Activated CD8-positive, alpha-beta T cell treated with anti-CD3 and anti-CD28 coated beads for 36 hours (primary cell): ENCODE measurements around the gene ZNF789. TPM values are rescaled to one million over a fixed set of nuclear protein-coding genes. Genes with fewer than 3 reads are reported as not detected.

ENCODE experiments used
- ATAC-seq: fragments of 200-7000 bp; cut with Tn5 transposase; one replicate; pipeline ENCODE4 v1.10.0; 2021; ENCODE audit warnings: mild to moderate bottlenecking, moderate library complexity
- CTCF ChIA-PET: fragments of 350-600 bp; sonication (Branson Sonifier 250); formaldehyde crosslinking; loops from one replicate; lab custom pipeline; 2021; ENCODE audit warnings: antibody characterized with exemption; lab: Charles Lee
- POLR2A ChIA-PET: fragments of 350-600 bp; sonication (Branson Sonifier 250); formaldehyde crosslinking; loops from one replicate; lab custom pipeline; 2021; ENCODE audit warnings: antibody characterized with exemption; lab: Charles Lee
- DNase-seq: peaks from one replicate; pipeline ENCODE4 v3.0.0-alpha.2; 2020
- H3K27ac Mint-ChIP-seq: one replicate; pipeline ENCODE4 v1.8.0; 2021; ENCODE audit warnings: mild to moderate bottlenecking, mixed read lengths
- H3K27me3 Mint-ChIP-seq: one replicate; pipeline ENCODE4 v1.8.0; 2021; ENCODE audit warnings: mixed read lengths
- H3K36me3 Mint-ChIP-seq: one replicate; pipeline ENCODE4 v1.8.0; 2021; ENCODE audit warnings: low read depth, mixed read lengths
- H3K4me1 Mint-ChIP-seq: one replicate; pipeline ENCODE4 v1.8.0; 2021; ENCODE audit warnings: low read depth, mixed read lengths
- H3K4me3 Mint-ChIP-seq: one replicate; pipeline ENCODE4 v1.8.0; 2021; ENCODE audit warnings: mild to moderate bottlenecking, moderate library complexity, mixed read lengths
- H3K9me3 Mint-ChIP-seq: one replicate; pipeline ENCODE4 v1.8.0; 2021; ENCODE audit warnings: mixed read lengths
- CTCF ChIP-seq: fragments of 200-600 bp; IDR thresholded peaks from one replicate; pipeline ENCODE4 v1.8.0; 2022; ENCODE audit warnings: antibody characterized with exemption, mild to moderate bottlenecking
- intact Hi-C: fragments of 100-400 bp; cut with micrococcal nuclease; formaldehyde crosslinking; loops from one replicate; pipeline ENCODE4 v1.10.0; 2022
- total RNA-seq, 2 experiments: library from RNA; stranded (reverse); gene quantifications; one replicate each; pipeline ENCODE4 v1.2.3, GENCODE V29; 2021

Gene ZNF789
- total RNA-seq, 2 experiments from 2014 or later, result 18.8 to 19.1 TPM

- POLR2A ChIA-PET, result interaction anchor here (1.0 to 1.2 kb wide), 3 partner anchors 11 to 24 kb away, joined by 3 to 4 read pairs (median 4); partner anchors contain the start of gene BUD31
- Mint-ChIP-seq H3K27ac (no peak overlapping the region), H3K27me3 (no peaks in the 10 kb centered on the region), H3K4me1 (peaks cover 3% of the 10 kb centered on the region), H3K9me3 (no peaks in the 10 kb centered on the region), H3K36me3 (peaks cover 17% of the 10 kb centered on the region), H3K4me3 (no peak overlapping the region)
- intact Hi-C loops, result no loop called here
- no peak for TF ChIP-seq CTCF
- no peak for DNase-seq
- CTCF ChIA-PET, result interaction anchor here (1.1 kb wide), 1 partner anchor 17 kb away, joined by 3 read pairs; no protein-coding TSS in a partner anchor
- ATAC-seq, result no peak
Observed at GRCh38 chr7:99433158-99433557, 39.5 kb upstream of the ZNF789 start.

GRCh38 chr7:99437946-99438572 lies 34.6 kb upstream of the ZNF789 start:
- POLR2A ChIA-PET, result interaction anchor here (0.7 to 3.4 kb wide), 7 partner anchors 9 to 128 kb away, joined by 3 to 20 read pairs (median 3); partner anchors contain the start of genes BUD31 and PDAP1
- H3K27me3 Mint-ChIP-seq, result no peaks in the 10 kb centered on the region
- no peak for DNase-seq
- intact Hi-C loops, result no loop called here
- peak overlapping the region; percentile 97 for H3K4me3 Mint-ChIP-seq
- peaks cover 27% of the 10 kb centered on the region for H3K36me3 Mint-ChIP-seq
- H3K27ac Mint-ChIP-seq, result peak overlapping the region; percentile 97
- CTCF ChIA-PET, result interaction anchor here (1.0 kb wide), 1 partner anchor 23 kb away, joined by 4 read pairs; no protein-coding TSS in a partner anchor
- TF ChIP-seq CTCF, result no peak
- peak; percentile 22 for ATAC-seq
- no peaks in the 10 kb centered on the region for H3K9me3 Mint-ChIP-seq
- H3K4me1 Mint-ChIP-seq, result peaks cover 24% of the 10 kb centered on the region

GRCh38 chr7:99438573-99439480 lies 33.9 kb upstream of the ZNF789 start, which contains the start of the genes CPSF4 and PTCD1:
TSS of gene CPSF4 (plus strand) at chr7:99438943. CDS start at chr7:99439083, 140 bp downstream.
TSS of gene PTCD1 (minus strand) at chr7:99438798. CDS start at chr7:99435242, 3,556 bp downstream.
- DNase-seq (peak; percentile 94), ATAC-seq (peak; percentile 93)
- H3K4me1 Mint-ChIP-seq, result peaks cover 26% of the 10 kb centered on the region
- CTCF ChIA-PET, result interaction anchor here (1.0 kb wide), 1 partner anchor 23 kb away, joined by 4 read pairs; no protein-coding TSS in a partner anchor
- H3K27ac Mint-ChIP-seq, result peak within 1 kb of the TSS; percentile 97
- H3K4me3 Mint-ChIP-seq, result peak within 1 kb of the TSS; percentile 97
- POLR2A ChIA-PET, result interaction anchor here (0.7 to 3.4 kb wide), 8 partner anchors 14 to 128 kb away, joined by 3 to 20 read pairs (median 4); partner anchors contain the start of genes ATP5MF, BUD31 and PDAP1
- no peaks in the 10 kb centered on the region for H3K27me3 Mint-ChIP-seq
- intact Hi-C loops, result no loop called here
- H3K9me3 Mint-ChIP-seq, result no peaks in the 10 kb centered on the region
- peaks cover 27% of the 10 kb centered on the region for H3K36me3 Mint-ChIP-seq
- TF ChIP-seq CTCF, result no peak

GRCh38 chr7:99440195-99440594 lies 32.5 kb upstream of the ZNF789 start:
- TF ChIP-seq CTCF, result no peak
- no peaks in the 10 kb centered on the region for H3K9me3 Mint-ChIP-seq
- peak overlapping the region; percentile 97 for H3K4me3 Mint-ChIP-seq
- ChIA-PET POLR2A (interaction anchor here (0.7 to 3.4 kb wide), 5 partner anchors 9 to 46 kb away, joined by 3 to 20 read pairs (median 3); partner anchors contain the start of genes ATP5MF, BUD31 and PDAP1), CTCF (no interaction called here)
- no peaks in the 10 kb centered on the region for H3K27me3 Mint-ChIP-seq
- H3K36me3 Mint-ChIP-seq, result peaks cover 37% of the 10 kb centered on the region
- peaks cover 28% of the 10 kb centered on the region for H3K4me1 Mint-ChIP-seq
- H3K27ac Mint-ChIP-seq, result peak overlapping the region; percentile 13
- intact Hi-C loops, result no loop called here
- ATAC-seq (no peak), DNase-seq (no peak)
